H9 (cell line): Measurements from ENCODE around the gene GGCX. TPM values are rescaled to one million over a fixed set of nuclear protein-coding genes. Genes with fewer than 3 reads are reported as not detected.

Source experiments
- DNase-seq: peaks from one replicate; pipeline ENCODE4 v3.0.0-alpha.2; 2017
- H2AFZ ChIP-seq: one replicate; pipeline ENCODE4 v1.6.1; 2013; ENCODE audit warnings: mild to moderate bottlenecking, low read length, control low read depth, moderate library complexity
- H2AK5ac ChIP-seq: 2 replicates; pipeline ENCODE4 v1.6.1; 2013; ENCODE audit warnings: low read length, control low read depth, mixed read lengths; ENCODE audit not compliant: insufficient read length
- H2BK120ac ChIP-seq: one replicate; pipeline ENCODE4 v1.6.1; 2013; ENCODE audit warnings: low read depth, mild to moderate bottlenecking, low read length, control low read depth, inconsistent platforms; ENCODE audit not compliant: poor library complexity, severe bottlenecking
- H2BK12ac ChIP-seq: 2 replicates; pipeline ENCODE4 v1.6.1; 2013; ENCODE audit warnings: low read length, control low read depth, mixed read lengths, low read depth; ENCODE audit not compliant: insufficient read length
- H2BK15ac ChIP-seq: 2 replicates; pipeline ENCODE4 v1.6.1; 2013; ENCODE audit warnings: low read depth, low read length, control low read depth
- H2BK20ac ChIP-seq: one replicate; pipeline ENCODE4 v1.6.1; 2013; ENCODE audit warnings: low read depth, mild to moderate bottlenecking, low read length, control low read depth, inconsistent platforms; ENCODE audit not compliant: poor library complexity, severe bottlenecking
- H2BK5ac ChIP-seq: 2 replicates; pipeline ENCODE4 v1.6.1; 2013; ENCODE audit warnings: low read length, control low read depth, mixed read lengths; ENCODE audit not compliant: insufficient read length
- H3K14ac ChIP-seq: 2 replicates; pipeline ENCODE4 v1.6.1; 2013; ENCODE audit warnings: low read length, control low read depth; ENCODE audit not compliant: insufficient read depth
- H3K18ac ChIP-seq: 2 replicates; pipeline ENCODE4 v1.6.1; 2013; ENCODE audit warnings: low read depth, mild to moderate bottlenecking, mixed read lengths, low read length, control low read depth; ENCODE audit not compliant: insufficient read length
- H3K23ac ChIP-seq: 2 replicates; pipeline ENCODE4 v1.6.1; 2013; ENCODE audit warnings: low read length, control low read depth, mixed read lengths, low read depth; ENCODE audit not compliant: insufficient read length
- H3K23me2 ChIP-seq: 2 replicates; pipeline ENCODE4 v1.6.1; 2013; ENCODE audit warnings: low read depth, mild to moderate bottlenecking, mixed read lengths, low read length, control low read depth; ENCODE audit not compliant: insufficient read length, poor library complexity, severe bottlenecking
- H3K27ac ChIP-seq: 2 replicates; pipeline ENCODE4 v1.5.1; 2013; ENCODE audit warnings: low read length, control low read depth, mixed read lengths, low read depth; ENCODE audit not compliant: insufficient read length
- H3K27me3 ChIP-seq: 2 replicates; pipeline ENCODE4 v1.6.1; 2013; ENCODE audit warnings: low read length, control low read depth, inconsistent platforms; ENCODE audit not compliant: insufficient read depth
- H3K4ac ChIP-seq: 2 replicates; pipeline ENCODE4 v1.6.1; 2013; ENCODE audit warnings: low read depth, mild to moderate bottlenecking, control low read depth, inconsistent platforms, low read length, moderate library complexity
- H3K4me1 ChIP-seq: 2 replicates; pipeline ENCODE4 v1.6.1; 2013; ENCODE audit warnings: low read length, control low read depth, inconsistent platforms; ENCODE audit not compliant: insufficient read depth
- H3K4me2 ChIP-seq: 2 replicates; pipeline ENCODE4 v1.6.1; 2013; ENCODE audit warnings: low read length, control low read depth, mixed read lengths; ENCODE audit not compliant: insufficient read length, insufficient read depth
- H3K56ac ChIP-seq: 2 replicates; pipeline ENCODE4 v1.6.1; 2013; ENCODE audit warnings: low read depth, mild to moderate bottlenecking, mixed read lengths, low read length, control low read depth; ENCODE audit not compliant: insufficient read length
- H3K79me1 ChIP-seq: 2 replicates; pipeline ENCODE4 v1.6.1; 2013; ENCODE audit warnings: low read depth, mild to moderate bottlenecking, moderate library complexity, low read length, control low read depth, inconsistent platforms; ENCODE audit not compliant: insufficient read depth, poor library complexity, severe bottlenecking
- H3K79me2 ChIP-seq: 2 replicates; pipeline ENCODE4 v1.6.1; 2013; ENCODE audit warnings: low read length, control low read depth, inconsistent platforms; ENCODE audit not compliant: insufficient read depth
- H3K9ac ChIP-seq: 2 replicates; pipeline ENCODE4 v1.6.1; 2013; ENCODE audit warnings: low read length, control low read depth, mixed read lengths; ENCODE audit not compliant: insufficient read length; ENCODE audit errors: extremely low read depth
- H3K9me3 ChIP-seq: one replicate; pipeline ENCODE4 v1.6.1; 2013; ENCODE audit warnings: low read depth, low read length, inconsistent platforms; ENCODE audit not compliant: control insufficient read depth
- H3T11ph ChIP-seq: one replicate; pipeline ENCODE4 v1.6.1; 2013; ENCODE audit warnings: mild to moderate bottlenecking, low read length, control low read depth, inconsistent platforms
- H4K20me1 ChIP-seq: one replicate; pipeline ENCODE4 v1.6.1; 2013; ENCODE audit not compliant: control insufficient read depth, insufficient read length, insufficient read depth
- H4K5ac ChIP-seq: 2 replicates; pipeline ENCODE4 v1.6.1; 2013; ENCODE audit warnings: low read depth, mild to moderate bottlenecking, mixed read lengths, low read length, control low read depth; ENCODE audit not compliant: insufficient read length
- H4K8ac ChIP-seq: replicated peaks from 2 replicates; pipeline ENCODE4 v1.6.1; 2013; ENCODE audit warnings: low read length, control low read depth, mixed read lengths, low read depth; ENCODE audit not compliant: insufficient read length
- H4K91ac ChIP-seq: 2 replicates; pipeline ENCODE4 v1.6.1; 2013; ENCODE audit warnings: low read depth, mild to moderate bottlenecking, moderate library complexity, mixed read lengths, low read length, control low read depth; ENCODE audit not compliant: insufficient read length
- H3K27ac Mint-ChIP-seq, 3 experiments: 2 replicates in 2 of 3; 3 replicates in 1 of 3; pipeline ENCODE4 v1.8.0; 2020 to 2021; ENCODE audit warnings: mixed read lengths in 3 of 3, mild to moderate bottlenecking in 1 of 3, moderate library complexity in 1 of 3
- H3K27me3 Mint-ChIP-seq: 2 replicates; pipeline ENCODE4 v1.8.0; 2021; ENCODE audit warnings: low read depth, mild to moderate bottlenecking, moderate library complexity, mixed read lengths
- H3K36me3 Mint-ChIP-seq, 3 experiments: 2 replicates in 2 of 3; 3 replicates in 1 of 3; pipeline ENCODE4 v1.8.0; 2020 to 2021; ENCODE audit warnings: low read depth in 3 of 3, mixed read lengths in 3 of 3; ENCODE audit not compliant: insufficient read depth in 1 of 3
- H3K4me1 Mint-ChIP-seq, 2 experiments: 2 replicates each; pipeline ENCODE4 v1.8.0; 2020; ENCODE audit warnings: mixed read lengths in 2 of 2
- H3K4me3 Mint-ChIP-seq, 2 experiments: 2 replicates in 1 of 2; 3 replicates in 1 of 2; pipeline ENCODE4 v1.8.0; 2020 to 2021; ENCODE audit warnings: mild to moderate bottlenecking in 2 of 2, mixed read lengths in 2 of 2, moderate library complexity in 1 of 2
- H3K9me3 Mint-ChIP-seq, 2 experiments: 2 replicates in 1 of 2; 3 replicates in 1 of 2; pipeline ENCODE4 v1.8.0; 2020; ENCODE audit warnings: mild to moderate bottlenecking in 2 of 2, mixed read lengths in 2 of 2, moderate library complexity in 1 of 2
- CTCF ChIP-seq: fragments of 200-600 bp; sonication (generic); conservative IDR thresholded peaks from 3 replicates; pipeline ENCODE4 v1.8.0; 2021; ENCODE audit warnings: antibody characterized with exemption, mild to moderate bottlenecking
- whole genome bisulfite sequencing: extraction: QIAGEN DNeasy Blood & Tissue Kit; methylation state at CpG from one replicate; pipeline ENCODE4 v1.1.7; 2013; ENCODE audit warnings: missing lambda C conversion rate, low lambda C conversion rate, mixed read lengths; ENCODE audit not compliant: insufficient read length; ENCODE audit errors: extremely low coverage; 5-methylcytosine and 5-hydroxymethylcytosine counted together
- total RNA-seq: library from RNA; stranded (reverse); gene quantifications from 2 replicates; pipeline ENCODE4 v1.2.1, GENCODE V29; 2021

Gene GGCX
- total RNA-seq, 1 experiment from 2014 or later: 32.9 TPM

- Histone ChIP-seq H3K56ac (no peak overlapping the region), H3K79me1 (no peaks in the 10 kb centered on the region), H3K9ac (no peak overlapping the region), H2BK15ac (no peak overlapping the region), H3K27me3 (no peaks in the 10 kb centered on the region), H3K23ac (no peak overlapping the region), H4K91ac (no peak overlapping the region), H2AFZ (no peak overlapping the region), H2BK20ac (no peak overlapping the region), H3K9me3 (no peaks in the 10 kb centered on the region), H4K20me1 (no peaks in the 10 kb centered on the region), H2AK5ac (no peak overlapping the region), H3K4me2 (no peak overlapping the region), H3K14ac (no peak overlapping the region), H3T11ph (no peak overlapping the region), H4K8ac (no peak overlapping the region), H3K23me2 (no peaks in the 10 kb centered on the region), H2BK12ac (no peak overlapping the region), H3K4me1 (no peaks in the 10 kb centered on the region), H2BK5ac (no peak overlapping the region), H3K27ac (no peak overlapping the region), H3K79me2 (no peaks in the 10 kb centered on the region), H3K18ac (no peak overlapping the region), H2BK120ac (no peak overlapping the region), H4K5ac (no peak overlapping the region), H3K4ac (no peak overlapping the region)
- H3K4me1 Mint-ChIP-seq: peaks cover 0 to 5% of the 10 kb centered on the region in 2 experiments; a peak in 2 of 4 replicates
- no peaks in the 10 kb centered on the region for H3K36me3 Mint-ChIP-seq
- TF ChIP-seq CTCF: no peak
- H3K4me3 Mint-ChIP-seq: no peak overlapping the region
- DNase-seq: no peak
- H3K9me3 Mint-ChIP-seq: no peaks in the 10 kb centered on the region
- H3K27ac Mint-ChIP-seq: no peak overlapping the region
- WGBS: no CpG with 5 or more reads among the region's 6 CpGs
- no peaks in the 10 kb centered on the region for H3K27me3 Mint-ChIP-seq
Observed at GRCh38 chr2:85514323-85514722, 47.0 kb downstream of the GGCX start.
